NCI-H2171 (cell line): ENCODE measurements around the gene MMP21.

Experiments used
- DNase-seq: peaks from one replicate; lab custom pipeline; 2025; lab: John Stamatoyannopoulos, UW

MMP21 gene

GRCh38 chr10:125775491-125776106 lies at the start of gene MMP21:
MMP21 (minus strand) TSS chr10:125775821; CDS start chr10:125775821, 0 bp downstream.
- DNase-seq = no peak

- DNase-seq = no peak
Observed at GRCh38 chr10:125824736-125825135, 49.1 kb upstream of the MMP21 start.

GRCh38 chr10:125823663-125824251 lies 48.1 kb upstream of the MMP21 start:
- no peak for DNase-seq

- DNase-seq = peak; percentile 69
Observed at GRCh38 chr10:125822878-125823662, 47.4 kb upstream of the MMP21 start, which contains the start of the genes BCCIP and UROS. BCCIP (plus strand) TSS chr10:125823546; CDS start chr10:125823558, 12 bp downstream. UROS (minus strand) TSS chr10:125823258; CDS start chr10:125816499, 6,759 bp downstream.

- DNase-seq = no peak
Observed at GRCh38 chr10:125820701-125821100, 45.1 kb upstream of the MMP21 start.

- DNase-seq = no peak
Observed at GRCh38 chr10:125817337-125817946, 41.8 kb upstream of the MMP21 start.

- no peak for DNase-seq
Observed at GRCh38 chr10:125816548-125816947, 40.9 kb upstream of the MMP21 start.

- no peak for DNase-seq
Observed at GRCh38 chr10:125815764-125816163, 40.1 kb upstream of the MMP21 start.

GRCh38 chr10:125812128-125812750 lies 36.6 kb upstream of the MMP21 start:
- DNase-seq = no peak

- DNase-seq = no peak
Observed at GRCh38 chr10:125811251-125811650, 35.6 kb upstream of the MMP21 start.

- DNase-seq = no peak
Observed at GRCh38 chr10:125808047-125808446, 32.4 kb upstream of the MMP21 start.

- no peak for DNase-seq
Observed at GRCh38 chr10:125802739-125803138, 27.1 kb upstream of the MMP21 start.

GRCh38 chr10:125802131-125802530 lies 26.5 kb upstream of the MMP21 start:
- peak; percentile 12 for DNase-seq

- DNase-seq = no peak
Observed at GRCh38 chr10:125801574-125801973, 26.0 kb upstream of the MMP21 start.

GRCh38 chr10:125799451-125800182 lies 24.0 kb upstream of the MMP21 start:
- no peak for DNase-seq

- no peak for DNase-seq
Observed at GRCh38 chr10:125797994-125798662, 22.5 kb upstream of the MMP21 start.

GRCh38 chr10:125797424-125797823 lies 21.8 kb upstream of the MMP21 start:
- DNase-seq = no peak

GRCh38 chr10:125795637-125796190 lies 20.1 kb upstream of the MMP21 start:
- no peak for DNase-seq

GRCh38 chr10:125795128-125795527 lies 19.5 kb upstream of the MMP21 start:
- DNase-seq = no peak
